Retinal pigment epithelial cell (primary cell): ENCODE measurements around the gene ANKDD1A.
A peak's percentile ranks its signal among the peaks of the same experiment; 100 is the strongest.

Experiments
- DNase-seq: peaks from one replicate; pipeline ENCODE4 v3.0.0-alpha.2; 2010; ENCODE audit warnings: low read depth
- H3K4me3 ChIP-seq: 2 replicates; pipeline ENCODE4 v1.5.1; 2011; ENCODE audit warnings: mild to moderate bottlenecking, low read length, control low read depth, moderate library complexity
- TF ChIP-seq, protein P1 (sequence below): conservative IDR thresholded peaks from 2 replicates; pipeline ENCODE4 v1.5.1; 2011; ENCODE audit warnings: low read depth, low read length, control low read depth, inconsistent platforms

The ANKDD1A gene

DNA sequence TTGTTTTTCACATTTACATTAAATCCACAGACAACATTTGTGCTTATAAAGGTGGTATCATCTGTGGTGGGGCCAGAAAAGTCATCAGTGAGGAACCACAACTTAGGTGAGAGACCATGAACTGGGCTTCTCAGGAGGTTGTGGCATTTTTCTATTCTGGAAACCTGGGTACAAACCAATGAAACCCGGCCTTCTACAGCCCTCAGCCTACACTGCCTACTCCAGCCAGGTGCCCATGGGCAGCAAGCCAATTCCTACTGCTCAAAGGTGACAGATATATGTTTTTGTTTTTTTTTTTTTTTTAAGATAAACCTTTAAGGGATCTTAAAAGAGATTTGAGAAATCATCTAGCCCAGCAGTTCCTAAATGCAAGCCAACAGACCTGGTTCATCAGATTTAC, 57.7 kb downstream of the ANKDD1A start:
- TF ChIP-seq, protein P1, sequence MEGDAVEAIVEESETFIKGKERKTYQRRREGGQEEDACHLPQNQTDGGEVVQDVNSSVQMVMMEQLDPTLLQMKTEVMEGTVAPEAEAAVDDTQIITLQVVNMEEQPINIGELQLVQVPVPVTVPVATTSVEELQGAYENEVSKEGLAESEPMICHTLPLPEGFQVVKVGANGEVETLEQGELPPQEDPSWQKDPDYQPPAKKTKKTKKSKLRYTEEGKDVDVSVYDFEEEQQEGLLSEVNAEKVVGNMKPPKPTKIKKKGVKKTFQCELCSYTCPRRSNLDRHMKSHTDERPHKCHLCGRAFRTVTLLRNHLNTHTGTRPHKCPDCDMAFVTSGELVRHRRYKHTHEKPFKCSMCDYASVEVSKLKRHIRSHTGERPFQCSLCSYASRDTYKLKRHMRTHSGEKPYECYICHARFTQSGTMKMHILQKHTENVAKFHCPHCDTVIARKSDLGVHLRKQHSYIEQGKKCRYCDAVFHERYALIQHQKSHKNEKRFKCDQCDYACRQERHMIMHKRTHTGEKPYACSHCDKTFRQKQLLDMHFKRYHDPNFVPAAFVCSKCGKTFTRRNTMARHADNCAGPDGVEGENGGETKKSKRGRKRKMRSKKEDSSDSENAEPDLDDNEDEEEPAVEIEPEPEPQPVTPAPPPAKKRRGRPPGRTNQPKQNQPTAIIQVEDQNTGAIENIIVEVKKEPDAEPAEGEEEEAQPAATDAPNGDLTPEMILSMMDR: no peak
- no peak overlapping the region for H3K4me3 ChIP-seq
- no peak for DNase-seq

DNA sequence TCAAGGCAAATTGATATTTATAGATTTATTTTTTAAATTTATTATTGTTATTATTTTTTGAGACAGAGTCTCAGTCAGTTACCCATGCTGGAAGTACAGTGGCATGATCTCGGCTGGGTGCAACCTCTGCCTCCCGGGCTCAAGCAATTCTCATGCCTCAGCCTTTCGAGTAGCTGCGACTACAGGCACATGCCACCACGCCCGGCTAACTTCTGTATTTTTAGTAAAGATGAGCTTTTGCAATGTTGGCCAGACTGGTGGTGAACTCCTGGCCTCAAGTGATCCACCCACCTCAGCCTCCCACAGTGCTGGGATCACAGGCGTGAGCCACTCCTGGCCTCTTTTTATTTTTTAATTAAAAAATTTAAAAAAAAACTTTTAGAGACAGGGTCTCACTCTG, 59.0 kb downstream of the ANKDD1A start:
- TF ChIP-seq, protein P1: no peak
- H3K4me3 ChIP-seq: no peak overlapping the region
- DNase-seq: no peak

DNA sequence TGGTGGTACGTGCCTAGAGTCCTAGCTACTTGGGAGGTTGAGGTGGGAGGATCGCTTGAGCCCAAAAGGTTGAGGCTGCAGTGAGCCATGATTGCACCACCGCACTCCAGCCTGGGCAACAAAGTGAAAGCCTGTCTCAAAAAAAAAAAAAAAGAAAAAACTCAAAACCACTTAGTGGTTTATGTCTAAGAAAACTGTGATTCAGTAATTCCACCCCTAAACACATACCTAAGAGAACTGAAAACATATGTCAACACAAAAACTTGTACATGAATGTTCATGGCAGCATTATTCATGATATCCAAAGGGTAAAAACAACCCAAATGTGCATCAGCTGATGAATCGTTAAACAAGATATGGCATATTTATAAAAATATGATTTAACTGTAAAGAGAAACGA, 63.7 kb downstream of the ANKDD1A start:
- TF ChIP-seq, protein P1: no peak
- DNase-seq: no peak

DNA sequence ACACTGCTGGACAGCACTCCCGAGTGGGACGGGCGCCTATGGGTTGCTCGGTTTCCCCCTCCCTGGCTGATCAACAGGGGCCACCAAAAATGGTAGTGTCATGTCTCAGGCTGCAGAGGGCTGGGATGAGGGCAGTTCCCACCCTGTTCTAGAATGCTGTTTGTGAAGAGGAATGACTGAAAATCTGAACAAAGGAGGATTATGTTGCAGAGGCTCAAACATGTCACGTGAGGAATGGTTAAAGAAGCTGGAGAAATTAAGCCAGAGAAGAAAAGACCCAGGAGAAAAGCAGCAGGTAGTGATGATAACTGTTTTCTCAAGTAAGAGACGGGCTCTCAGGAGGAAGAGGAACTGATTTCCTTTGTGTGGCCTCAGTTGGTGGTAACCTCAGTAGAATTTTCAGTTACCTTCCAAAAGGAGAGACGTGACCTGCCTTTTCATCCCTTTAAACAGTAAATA, 67.6 kb downstream of the ANKDD1A start:
- peak; percentile 41 for DNase-seq
- H3K4me3 ChIP-seq: no peak overlapping the region
- TF ChIP-seq, protein P1: peak; percentile 5

More for the DNA sequence above, 63.7 kb downstream of the ANKDD1A start:
- no peak overlapping the region for H3K4me3 ChIP-seq

DNA sequence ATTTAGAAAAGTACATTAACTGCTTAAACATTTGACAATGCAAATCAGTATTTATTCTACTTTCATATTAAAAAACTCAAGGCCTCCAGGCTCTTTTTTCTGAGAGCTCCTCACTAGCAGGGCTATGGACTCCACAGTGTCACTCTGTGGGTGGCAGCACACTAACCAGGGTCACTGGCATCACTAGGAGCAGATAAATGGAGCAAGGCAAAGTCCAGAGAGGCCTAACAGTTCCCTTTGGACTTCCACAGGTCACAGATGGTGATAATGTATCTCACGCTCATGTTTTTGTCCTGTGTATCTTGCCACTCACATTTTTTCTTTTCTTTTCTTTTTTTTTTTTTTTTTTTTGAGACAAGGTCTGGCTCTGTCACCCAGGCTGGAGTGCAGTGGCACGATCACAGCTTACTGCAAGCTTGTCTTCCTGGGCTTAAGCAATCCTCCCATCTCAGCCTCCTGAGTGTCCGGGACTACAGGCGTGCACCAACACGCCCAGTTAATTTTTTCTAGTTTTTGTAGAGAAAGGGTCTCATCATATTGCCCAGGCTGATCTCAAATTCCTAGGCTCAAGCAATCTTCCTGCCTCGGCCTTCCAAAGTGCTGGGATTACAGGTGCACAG, 70.2 kb downstream of the ANKDD1A start:
- TF ChIP-seq, protein P1: no peak
- no peak for DNase-seq

DNA sequence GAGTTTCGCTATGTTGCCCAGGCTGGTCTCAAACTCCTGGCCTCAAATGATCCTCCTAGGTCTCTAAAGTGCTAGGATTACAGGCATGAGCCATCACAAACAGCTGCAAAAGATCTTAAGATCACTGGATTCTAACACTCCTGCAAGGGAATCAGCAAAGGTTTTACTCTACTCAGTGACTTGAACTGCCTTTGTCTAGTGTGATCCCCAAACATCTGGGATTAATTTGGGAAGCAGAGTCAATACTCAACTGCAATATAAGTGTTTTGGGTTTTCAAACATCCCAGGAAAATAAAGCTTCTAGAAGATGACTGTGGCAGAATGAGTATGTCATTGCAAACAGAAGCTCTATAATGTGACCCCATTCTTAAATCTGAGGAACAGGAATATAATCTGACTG, 70.8 kb downstream of the ANKDD1A start:
- no peak for DNase-seq
- TF ChIP-seq, protein P1: no peak
- no peak overlapping the region for H3K4me3 ChIP-seq

More for the DNA sequence above, 70.2 kb downstream of the ANKDD1A start:
- no peak overlapping the region for H3K4me3 ChIP-seq

DNA sequence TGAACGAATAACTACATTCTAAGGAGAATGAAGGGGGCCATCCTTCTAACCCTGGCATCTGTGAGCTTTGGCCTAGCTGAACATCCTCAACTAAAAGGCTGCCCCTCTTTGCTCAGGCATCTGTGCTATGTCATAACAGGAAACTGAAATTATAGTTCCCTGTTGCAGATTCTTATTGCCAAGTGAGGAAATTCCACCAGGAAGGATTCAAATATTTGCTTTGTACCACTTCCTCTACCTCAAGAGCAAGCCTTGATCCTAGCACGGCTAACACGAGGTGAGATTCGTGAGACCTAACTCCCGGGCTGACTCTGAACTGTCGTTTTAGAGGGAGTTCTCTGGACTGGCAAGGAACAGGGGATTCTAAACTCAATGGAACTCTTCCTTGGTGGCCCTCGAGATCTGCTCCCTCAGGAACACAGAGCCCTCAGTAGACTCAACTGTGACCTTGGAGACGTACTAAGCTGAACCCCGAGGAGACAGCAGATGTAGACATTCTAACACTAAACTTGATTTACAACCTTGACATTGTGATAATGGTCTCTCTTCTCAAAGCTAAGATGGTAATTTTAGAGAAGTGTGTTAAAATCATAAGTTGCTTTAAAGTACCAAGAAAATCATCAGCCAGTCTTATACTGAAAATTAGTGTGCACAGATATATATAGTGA, 73.8 kb downstream of the ANKDD1A start:
- TF ChIP-seq, protein P1: no peak
- no peak for DNase-seq
- no peak overlapping the region for H3K4me3 ChIP-seq
